HepG2 (cell line): Measurements from ENCODE around the gene PHRF1. TPM values are rescaled to one million over a fixed set of nuclear protein-coding genes. Genes with fewer than 3 reads are reported as not detected.

Experiments used
- ATAC-seq: fragments of 200-7000 bp; cut with Tn5 transposase; 3 replicates; pipeline ENCODE4 v1.9.1; 2020; ENCODE audit warnings: mild to moderate bottlenecking, moderate library complexity
- BruUV-seq: library from RNA; stranded (reverse); fragments of 400-500 nt; replicated peaks from 2 replicates; lab custom pipeline; 2021; lab: Mats Ljungman, UMichigan
- CTCF ChIA-PET: fragments of 300-600 bp; formaldehyde crosslinking; extraction: SDS; loops from one replicate; lab custom pipeline; 2021; ENCODE audit warnings: low total read pairs, inconsistent platforms, low intra/inter-chr PET ratio; lab: Yijun Ruan, JAX
- POLR2A ChIA-PET: fragments of 350-600 bp; sonication (Branson Sonifier 250); formaldehyde crosslinking; loops from one replicate; lab custom pipeline; 2020; ENCODE audit warnings: antibody characterized with exemption, inconsistent platforms; lab: Yijun Ruan, JAX
- DNase-seq: peaks from one replicate; pipeline ENCODE4 v3.0.0-alpha.2; 2015; ENCODE audit warnings: low spot score
- FAIRE-seq: peaks from 3 replicates; lab custom pipeline; 2011; peaks lifted over from hg19 to GRCh38; lab: Jason Lieb, UNC
- H2AFZ ChIP-seq: one replicate; pipeline ENCODE4 v1.6.1; 2011; ENCODE audit warnings: low read length, inconsistent platforms
- H3K27ac ChIP-seq: fragments of 300-600 bp; 3 replicates; pipeline ENCODE4 v1.8.0; 2011; ENCODE audit warnings: mixed run types, mild to moderate bottlenecking, mixed read lengths, low read length, inconsistent platforms; ENCODE audit not compliant: insufficient read depth; ENCODE audit errors: extremely low read length
- H3K27me3 ChIP-seq, 2 experiments: fragments of 200-600 bp in 1 of 2; 2 replicates in 1 of 2; 3 replicates in 1 of 2; pipeline versions ENCODE4 v1.6.0 to v1.8.0; 2011; ENCODE audit warnings: low read length in 2 of 2, mild to moderate bottlenecking in 2 of 2, moderate library complexity in 2 of 2, inconsistent platforms in 1 of 2; ENCODE audit not compliant: insufficient read depth in 2 of 2, control insufficient read depth in 1 of 2
- H3K36me3 ChIP-seq, 2 experiments: fragments of 200-600 bp in 1 of 2; replicated peaks in 1 of 2; 2 replicates in 1 of 2; 3 replicates in 1 of 2; pipeline versions ENCODE4 v1.5.1 to v1.8.0; 2011; ENCODE audit warnings: low read length in 2 of 2, inconsistent platforms in 1 of 2; ENCODE audit not compliant: insufficient read depth in 2 of 2, control insufficient read depth in 1 of 2
- H3K4me1 ChIP-seq: 2 replicates; pipeline ENCODE4 v1.5.1; 2012; ENCODE audit warnings: low read length, inconsistent platforms; ENCODE audit not compliant: insufficient read depth
- H3K4me2 ChIP-seq: 2 replicates; pipeline ENCODE4 v1.6.0; 2011; ENCODE audit warnings: low read depth, low read length, inconsistent platforms
- H3K4me3 ChIP-seq, 3 experiments: fragments of 200-600 bp in 1 of 3; sonication (generic), shearing (Covaris generic) in 1 of 3; replicated peaks in 1 of 3; 2 replicates each; pipeline ENCODE4 v1.5.1; 2011 to 2016; ENCODE audit warnings: low read length in 3 of 3, inconsistent platforms in 2 of 3, low read depth in 2 of 3, mild to moderate bottlenecking in 2 of 3, control low read depth in 1 of 3, mixed read lengths in 1 of 3; ENCODE audit not compliant: insufficient read depth in 1 of 3
- H3K79me2 ChIP-seq: one replicate; pipeline ENCODE4 v1.6.1; 2011; ENCODE audit warnings: low read length, inconsistent platforms; ENCODE audit not compliant: insufficient read depth
- H3K9ac ChIP-seq: 2 replicates; pipeline ENCODE4 v1.6.0; 2011; ENCODE audit warnings: mild to moderate bottlenecking, low read depth, low read length, inconsistent platforms; ENCODE audit not compliant: insufficient read depth
- H3K9me3 ChIP-seq: 2 replicates; pipeline ENCODE4 v1.5.1; 2012; ENCODE audit warnings: mild to moderate bottlenecking, low read length
- H4K20me1 ChIP-seq: 2 replicates; pipeline ENCODE4 v1.6.0; 2011; ENCODE audit warnings: inconsistent platforms, mild to moderate bottlenecking, low read length, moderate library complexity; ENCODE audit not compliant: insufficient read depth
- CENPT ChIP-seq: sonication (generic); formaldehyde crosslinking; IDR thresholded peaks from 2 replicates; pipeline ENCODE4 v1.8.0; 2022; ENCODE audit warnings: low read depth, mild to moderate bottlenecking, moderate library complexity, missing genetic modification reagents
- CREB3 ChIP-seq: sonication (generic); formaldehyde crosslinking; IDR thresholded peaks from 2 replicates; pipeline ENCODE4 v1.5.0; 2020; ENCODE audit warnings: missing genetic modification reagents
- EHMT2 ChIP-seq: fragments of 200-600 bp; sonication (generic); IDR thresholded peaks from 2 replicates; pipeline ENCODE4 v1.7.0; 2017; ENCODE audit warnings: antibody characterized with exemption, low read depth, low read length, borderline replicate concordance
- LRRFIP1 ChIP-seq: sonication (generic); formaldehyde crosslinking; conservative IDR thresholded peaks from 2 replicates; pipeline ENCODE4 v1.4.0; 2020; ENCODE audit warnings: missing genetic modification reagents
- MAFK ChIP-seq, 2 experiments: IDR thresholded peaks in 1 of 2; conservative IDR thresholded peaks in 1 of 2; 2 replicates each; pipeline ENCODE4 v1.6.1; 2011; ENCODE audit warnings: improper control_type of control experiment in 2 of 2, low read length in 2 of 2
- MYPOP ChIP-seq: sonication (generic); formaldehyde crosslinking; IDR thresholded peaks from 2 replicates; pipeline ENCODE4 v1.8.1; 2023; ENCODE audit warnings: mild to moderate bottlenecking, moderate library complexity, missing genetic modification reagents
- PHF8 ChIP-seq: sonication (generic); formaldehyde crosslinking; IDR thresholded peaks from 2 replicates; pipeline ENCODE4 v1.5.0; 2020; ENCODE audit warnings: missing genetic modification reagents
- RBFOX2 ChIP-seq: fragments of 200-400 bp; formaldehyde crosslinking; IDR thresholded peaks from 2 replicates; pipeline ENCODE4 v1.6.1; 2017; ENCODE audit warnings: low read depth, mild to moderate bottlenecking, low read length
- RFX5 ChIP-seq: IDR thresholded peaks from 2 replicates; pipeline ENCODE4 v1.6.1; 2011; ENCODE audit warnings: low read depth, low read length, improper control_type of control experiment
- TP53 ChIP-seq: sonication (generic); formaldehyde crosslinking; conservative IDR thresholded peaks from 2 replicates; pipeline ENCODE4 v1.4.0; 2020; ENCODE audit warnings: missing genetic modification reagents
- ZFY ChIP-seq: sonication (generic); formaldehyde crosslinking; IDR thresholded peaks from 2 replicates; pipeline ENCODE4 v1.4.0; 2020; ENCODE audit warnings: missing genetic modification reagents
- ZNF564 ChIP-seq: sonication (generic); formaldehyde crosslinking; IDR thresholded peaks from 2 replicates; pipeline ENCODE4 v1.8.1; 2023; ENCODE audit warnings: mild to moderate bottlenecking, missing genetic modification reagents
- ZNF772 ChIP-seq: sonication (generic); formaldehyde crosslinking; IDR thresholded peaks from 2 replicates; pipeline ENCODE4 v1.5.0; 2020; ENCODE audit warnings: mild to moderate bottlenecking, missing genetic modification reagents
- WGBS: methylation state at CpG from one replicate; pipeline ENCODE4 v1.1.6; 2017; ENCODE audit warnings: low lambda C conversion rate; 5-methylcytosine and 5-hydroxymethylcytosine counted together
- in situ Hi-C: cut with HindIII; loops from 2 replicates; pipeline ENCODE4 v1.10.0; 2017; ENCODE audit warnings: low pct_unique_long_range_greater_than_20kb; ENCODE audit not compliant: extremely low pct_ligation_motif_present
- intact Hi-C: fragments of 100-400 bp; cut with micrococcal nuclease; formaldehyde crosslinking; loops from one replicate; pipeline ENCODE4 v1.10.0; 2022; ENCODE audit not compliant: unreplicated experiment
- polyA plus RNA-seq, 8 experiments: library from polyadenylated mRNA; depleted of rRNA in 3 of 8; stranded (reverse) in 7 of 8; unstranded in 1 of 8; fragments of >200 nt; fragmentation: Illumina TruSeq in 4 of 8; extraction: Trizol in 4 of 8; gene quantifications; 2 replicates each; pipeline versions ENCODE4 v1.2.1 to v1.2.3, GENCODE V29; 2011 to 2016; ENCODE audit warnings: low read depth in 4 of 8, missing spikeins in 1 of 8, mixed read lengths in 1 of 8; ENCODE audit not compliant: insufficient read depth in 1 of 8
- total RNA-seq, 5 experiments: library from RNA; depleted of rRNA; stranded (reverse); fragments of >200 nt; fragmentation: Illumina TruSeq; extraction: Trizol; gene quantifications; 2 replicates each; pipeline ENCODE4 v1.2.3, GENCODE V29; 2016; ENCODE audit warnings: low read depth in 1 of 5

The PHRF1 gene
- total and polyA plus RNA-seq, 2 of the 13 experiments (the other 11 are each of a cell fraction or from before 2014, with no cell fraction given), result 8.2 to 16.7 TPM

GRCh38 chr11:586376-587316 lies 10.4 kb downstream of the PHRF1 start:
- Histone ChIP-seq H3K27ac (peak overlapping the region; percentile 70), H3K9ac (no peak overlapping the region), H3K4me2 (peak overlapping the region; percentile 10; the same call in 1 of the 2 replicates), H2AFZ (no peak overlapping the region), H3K36me3 (peaks cover 25 to 60% of the 10 kb centered on the region in 2 experiments), H3K27me3 (no peaks in the 10 kb centered on the region), H3K4me3 (no peak overlapping the region), H3K4me1 (peaks cover 54% of the 10 kb centered on the region), H3K9me3 (no peaks in the 10 kb centered on the region), H3K79me2 (peaks cover 43% of the 10 kb centered on the region), H4K20me1 (peaks cover 27% of the 10 kb centered on the region)
- in situ Hi-C loops (no loop called here), intact Hi-C loops (no loop called here)
- WGBS, result 63% methylated on average over 17 of the region's 32 CpGs
- ChIA-PET CTCF (no interaction called here), POLR2A (interaction anchor here (1.0 to 1.8 kb wide), 8 partner anchors 8 to 121 kb away, joined by 3 to 33 read pairs (median 5); partner anchors contain the start of genes DEAF1, PHRF1 and TMEM80)
- no TSS peak for BruUV-seq
- peak; percentile 55 for FAIRE-seq
- DNase-seq, result no peak
- ATAC-seq, result peak; percentile 44
- no peak for TF ChIP-seq CREB3 (CRISPR knock-in tag)
- no peak for TF ChIP-seq PHF8 (CRISPR knock-in tag)
- TF ChIP-seq RBFOX2, result 0 out of 2 replicates have a peak, but pooled peaks have one; percentile 23
- TF ChIP-seq ZFY, result no peak
- TF ChIP-seq ZNF564 (CRISPR knock-in tag), result 0 out of 2 replicates have a peak, but pooled peaks have one; percentile 1
- TF ChIP-seq ZNF772, result no peak
- 0 out of 2 replicates have a peak, but pooled peaks have one; percentile 8 for TF ChIP-seq MYPOP (CRISPR knock-in tag)
- TF ChIP-seq CENPT (CRISPR knock-in tag), result no peak
- no peak for TF ChIP-seq RFX5
- TF ChIP-seq TP53 (CRISPR knock-in tag), result no peak
- no peak for TF ChIP-seq MAFK (conservative IDR thresholded peaks at IDR 0.05 in 1 of 2, IDR thresholded peaks at IDR 0.05 in 1 of 2; ENCODE audit: low read length in 2 of 2)
- TF ChIP-seq EHMT2, result no peak
- no peak for TF ChIP-seq LRRFIP1
